Colonic mucosa (tissue), 4 donors: Measurements from ENCODE around the gene BMX. TPM values are rescaled to one million over a fixed set of nuclear protein-coding genes. Genes with fewer than 3 reads are reported as not detected.

ENCODE experiments used
- DNase-seq: peaks from one replicate; pipeline ENCODE4 v3.0.0-alpha.2; 2020
- H3K27ac ChIP-seq: fragments of 200-600 bp; one replicate; pipeline ENCODE4 v1.8.0; 2021
- H3K27me3 ChIP-seq: fragments of 200-600 bp; one replicate; pipeline ENCODE4 v1.8.0; 2021
- H3K36me3 ChIP-seq: fragments of 200-600 bp; one replicate; pipeline ENCODE4 v1.8.0; 2021
- H3K4me1 ChIP-seq: fragments of 200-600 bp; one replicate; pipeline ENCODE4 v1.8.0; 2021; ENCODE audit warnings: mild to moderate bottlenecking
- H3K4me3 ChIP-seq: fragments of 200-600 bp; one replicate; pipeline ENCODE4 v1.8.0; 2021
- H3K9ac ChIP-seq, 2 donors: one replicate each; pipeline ENCODE4 v1.7.0; 2013; ENCODE audit warnings: control low read depth in 2 of 2, low read depth in 2 of 2, low read length in 2 of 2
- H3K9me3 ChIP-seq: fragments of 200-600 bp; one replicate; pipeline ENCODE4 v1.8.0; 2021
- CTCF ChIP-seq: fragments of 200-600 bp; IDR thresholded peaks from one replicate; pipeline ENCODE4 v1.8.0; 2022; ENCODE audit warnings: antibody characterized with exemption, mild to moderate bottlenecking
- intact Hi-C: fragments of 100-400 bp; cut with DNase I; formaldehyde crosslinking; loops from one replicate; pipeline ENCODE4 v1.14.1; 2022
- total RNA-seq, 2 donors: library from RNA; stranded (reverse); fragmentation: NEBNext Ultra II Directional in 1 of 2; extraction: Animal tissue kit (Norgen Biotek cat#: 25700) in 1 of 2; gene quantifications; one replicate each; pipeline ENCODE4 v1.2.1, GENCODE V29; 2021
- donor health status: healthy.
- donor health status: DM: no; HTN: no; CAD: no.
- donor health status: DM: no; HTN: no; CAD: no.

BMX gene
- total RNA-seq, result 1 to 10 TPM; 1.4 to 1.8 TPM

- no peaks in the 10 kb centered on the region for H3K4me1 ChIP-seq
- DNase-seq, result no peak
- intact Hi-C loops, result no loop called here
- TF ChIP-seq CTCF, result no peak
- no peak within 1 kb of the TSS for H3K27ac ChIP-seq
- H3K9ac ChIP-seq, result no peak within 1 kb of the TSS
- no peaks in the 10 kb centered on the region for H3K27me3 ChIP-seq
- H3K36me3 ChIP-seq, result no peaks in the 10 kb centered on the region
- no peak within 1 kb of the TSS for H3K4me3 ChIP-seq
- no peaks in the 10 kb centered on the region for H3K9me3 ChIP-seq
Observed at GRCh38 chrX:15500497-15500966, at the start of gene BMX. BMX (plus strand) TSS chrX:15500807; CDS start chrX:15508354, 7,547 bp downstream.

GRCh38 chrX:15451913-15452312, 48.7 kb upstream of the BMX start:
- H3K36me3 ChIP-seq, result no peaks in the 10 kb centered on the region
- intact Hi-C loops, result no loop called here
- no peak overlapping the region for H3K27ac ChIP-seq
- H3K9ac ChIP-seq, result no peak overlapping the region
- no peaks in the 10 kb centered on the region for H3K9me3 ChIP-seq
- TF ChIP-seq CTCF, result no peak
- DNase-seq, result no peak
- H3K27me3 ChIP-seq, result no peaks in the 10 kb centered on the region
- H3K4me1 ChIP-seq, result no peaks in the 10 kb centered on the region
- no peak overlapping the region for H3K4me3 ChIP-seq

GRCh38 chrX:15464704-15465103, 35.9 kb upstream of the BMX start:
- Histone ChIP-seq H3K27me3 (no peaks in the 10 kb centered on the region), H3K9ac (no peak overlapping the region), H3K9me3 (no peaks in the 10 kb centered on the region), H3K4me1 (no peaks in the 10 kb centered on the region), H3K27ac (no peak overlapping the region), H3K36me3 (no peaks in the 10 kb centered on the region), H3K4me3 (no peak overlapping the region)
- no peak for DNase-seq
- TF ChIP-seq CTCF, result no peak
- intact Hi-C loops, result no loop called here

GRCh38 chrX:15465347-15465746, 35.3 kb upstream of the BMX start:
- no peak overlapping the region for H3K27ac ChIP-seq
- no peaks in the 10 kb centered on the region for H3K27me3 ChIP-seq
- no peak for DNase-seq
- intact Hi-C loops, result no loop called here
- TF ChIP-seq CTCF, result no peak
- no peak overlapping the region for H3K4me3 ChIP-seq
- H3K4me1 ChIP-seq, result no peaks in the 10 kb centered on the region
- no peak overlapping the region for H3K9ac ChIP-seq
- no peaks in the 10 kb centered on the region for H3K9me3 ChIP-seq
- no peaks in the 10 kb centered on the region for H3K36me3 ChIP-seq

GRCh38 chrX:15465896-15466651, 34.5 kb upstream of the BMX start:
- H3K9me3 ChIP-seq, result no peaks in the 10 kb centered on the region
- no peaks in the 10 kb centered on the region for H3K4me1 ChIP-seq
- no peak overlapping the region for H3K27ac ChIP-seq
- no peak for TF ChIP-seq CTCF
- no peaks in the 10 kb centered on the region for H3K27me3 ChIP-seq
- H3K36me3 ChIP-seq, result no peaks in the 10 kb centered on the region
- H3K9ac ChIP-seq, result no peak overlapping the region
- no peak for DNase-seq
- H3K4me3 ChIP-seq, result no peak overlapping the region
- intact Hi-C loops, result no loop called here
